GM10248 (cell line): ENCODE data around the gene GLDC.

ENCODE experiments used
- CTCF ChIA-PET: fragments of 300-600 bp; sonication (Branson Sonifier 250); formaldehyde crosslinking; extraction: SDS; loops from one replicate; lab custom pipeline; 2021; ENCODE audit warnings: antibody characterized with exemption; lab: Yijun Ruan, JAX
- POLR2A ChIA-PET: fragments of 350-650 bp; sonication (Branson Sonifier 250); formaldehyde crosslinking; extraction: SDS; loops from one replicate; lab custom pipeline; 2020; ENCODE audit warnings: antibody characterized with exemption; lab: Yijun Ruan, JAX
- DNase-seq: peaks from one replicate; pipeline ENCODE4 v3.0.0; 2012; ENCODE audit errors: extremely low spot score
- CTCF ChIP-seq: IDR thresholded peaks from 2 replicates; pipeline ENCODE4 v1.5.1; 2012; ENCODE audit warnings: mild to moderate bottlenecking, low read depth; ENCODE audit errors: extremely low read depth, missing control alignments, control extremely low read depth

GLDC gene

GRCh38 chr9:6576987-6577386, 68.5 kb downstream of the GLDC start:
- CTCF ChIA-PET = interaction anchor here (1.1 to 6.0 kb wide), 5 partner anchors 8 to 151 kb away, joined by 3 to 38 read pairs (median 5); no protein-coding TSS in a partner anchor
- no peak for DNase-seq

GRCh38 chr9:6575324-6576034, 70.0 kb downstream of the GLDC start:
- no peak for TF ChIP-seq CTCF
- POLR2A ChIA-PET = no interaction called here
- peak; percentile 48 for DNase-seq
- CTCF ChIA-PET = interaction anchor here (0.8 to 6.0 kb wide), 12 partner anchors 10 to 521 kb away, joined by 3 to 38 read pairs (median 3); no protein-coding TSS in a partner anchor

More at GRCh38 chr9:6576987-6577386, 68.5 kb downstream of the GLDC start:
- POLR2A ChIA-PET = no interaction called here
- TF ChIP-seq CTCF = no peak

- ChIA-PET CTCF (interaction anchor here (0.7 to 3.0 kb wide), 12 partner anchors 8 to 513 kb away, joined by 3 to 42 read pairs (median 3); no protein-coding TSS in a partner anchor), POLR2A (no interaction called here)
- no peak for DNase-seq
- TF ChIP-seq CTCF = no peak
Observed at GRCh38 chr9:6567140-6567591, 78.4 kb downstream of the GLDC start.

- POLR2A ChIA-PET = no interaction called here
- TF ChIP-seq CTCF = no peak
- CTCF ChIA-PET = interaction anchor here (0.7 to 3.0 kb wide), 9 partner anchors 7 to 513 kb away, joined by 3 to 42 read pairs (median 3); no protein-coding TSS in a partner anchor
- DNase-seq = peak; percentile 28
Observed at GRCh38 chr9:6566409-6567139, 79.0 kb downstream of the GLDC start.

- TF ChIP-seq CTCF = no peak
- CTCF ChIA-PET = interaction anchor here (0.7 to 2.0 kb wide), 5 partner anchors 10 to 211 kb away, joined by 3 to 7 read pairs (median 3); no protein-coding TSS in a partner anchor
- POLR2A ChIA-PET = no interaction called here
- DNase-seq = no peak
Observed at GRCh38 chr9:6565312-6565711, 80.2 kb downstream of the GLDC start.

- DNase-seq = no peak
- ChIA-PET POLR2A (no interaction called here), CTCF (interaction anchor here (1.1 to 2.0 kb wide), 3 partner anchors 11 to 210 kb away, joined by 3 to 7 read pairs (median 3); no protein-coding TSS in a partner anchor)
- no peak for TF ChIP-seq CTCF
Observed at GRCh38 chr9:6564868-6565267, 80.7 kb downstream of the GLDC start.
